Measurements from ENCODE around the gene FCER1G. TPM values are rescaled to one million over a fixed set of nuclear protein-coding genes. Genes with fewer than 3 reads are reported as not detected.

Gene FCER1G
- total RNA-seq, 1 experiment from 2014 or later: 0.77 TPM

DNA sequence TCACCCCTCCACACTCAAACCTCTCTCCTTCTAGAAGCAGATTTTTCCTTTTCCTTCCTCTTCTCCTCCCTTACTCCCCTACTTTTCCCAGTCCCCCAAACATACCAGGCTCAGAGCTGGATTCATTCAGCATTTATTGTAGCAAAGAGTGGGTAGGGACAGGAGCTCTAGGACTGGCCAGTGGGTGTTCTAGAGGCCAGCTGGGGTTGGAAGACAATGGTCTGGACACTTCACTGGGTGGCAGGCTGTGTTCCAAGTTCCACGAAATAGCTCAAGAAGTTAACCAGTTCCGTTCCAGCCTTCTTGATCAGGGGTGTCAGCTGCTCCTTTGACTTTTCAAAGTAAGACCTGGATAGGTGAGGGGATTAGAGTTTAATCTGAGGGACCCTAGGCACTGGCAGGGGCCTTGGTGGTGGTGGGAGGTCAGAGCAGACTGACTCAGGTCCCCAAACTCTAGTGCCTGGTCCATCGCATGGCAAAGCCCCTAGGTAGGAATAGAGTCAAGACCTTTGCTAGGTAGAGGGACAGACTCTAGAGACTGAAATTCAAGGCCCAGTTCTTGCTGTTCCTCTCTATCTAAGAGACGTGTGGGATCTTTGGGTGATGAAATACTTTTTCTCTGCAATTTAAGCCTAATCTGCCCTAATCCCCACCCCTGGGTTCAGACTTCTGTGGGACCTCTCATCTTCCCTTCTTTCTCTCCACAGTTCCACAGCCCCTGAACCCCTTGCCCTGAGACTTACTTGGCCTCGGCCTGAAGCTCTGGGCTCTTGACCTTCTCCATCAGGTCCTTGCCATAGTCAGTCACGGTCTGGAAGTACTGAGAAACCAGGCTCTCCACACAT is 7.3 kb downstream of the FCER1G start:
- Histone ChIP-seq H3K27me3 (ENCODE audit: control insufficient read depth, insufficient read depth, low read length) (no peaks in the 10 kb centered on the region), H3K4me1 (ENCODE audit: control insufficient read depth, insufficient read depth, low read length) (peaks cover 15% of the 10 kb centered on the region), H3K27ac (ENCODE audit: low read length) (no peak overlapping the region), H3K4me3 (ENCODE audit: low read depth in 2 of 2, low read length in 2 of 2) (no peak overlapping the region), H3K9me3 (ENCODE audit: control insufficient read depth, insufficient read depth, low read depth, low read length) (no peaks in the 10 kb centered on the region), H3K36me3 (ENCODE audit: control insufficient read depth, insufficient read depth, low read length) (peaks cover 2% of the 10 kb centered on the region; the same call in 1 of the 2 replicates)
- ATAC-seq: no peak
- no peak for TF ChIP-seq SIN3A (IDR thresholded peaks at IDR 0.05; ENCODE audit: borderline replicate concordance, insufficient read depth, low read depth, low read length)
- TF ChIP-seq, protein P1, sequence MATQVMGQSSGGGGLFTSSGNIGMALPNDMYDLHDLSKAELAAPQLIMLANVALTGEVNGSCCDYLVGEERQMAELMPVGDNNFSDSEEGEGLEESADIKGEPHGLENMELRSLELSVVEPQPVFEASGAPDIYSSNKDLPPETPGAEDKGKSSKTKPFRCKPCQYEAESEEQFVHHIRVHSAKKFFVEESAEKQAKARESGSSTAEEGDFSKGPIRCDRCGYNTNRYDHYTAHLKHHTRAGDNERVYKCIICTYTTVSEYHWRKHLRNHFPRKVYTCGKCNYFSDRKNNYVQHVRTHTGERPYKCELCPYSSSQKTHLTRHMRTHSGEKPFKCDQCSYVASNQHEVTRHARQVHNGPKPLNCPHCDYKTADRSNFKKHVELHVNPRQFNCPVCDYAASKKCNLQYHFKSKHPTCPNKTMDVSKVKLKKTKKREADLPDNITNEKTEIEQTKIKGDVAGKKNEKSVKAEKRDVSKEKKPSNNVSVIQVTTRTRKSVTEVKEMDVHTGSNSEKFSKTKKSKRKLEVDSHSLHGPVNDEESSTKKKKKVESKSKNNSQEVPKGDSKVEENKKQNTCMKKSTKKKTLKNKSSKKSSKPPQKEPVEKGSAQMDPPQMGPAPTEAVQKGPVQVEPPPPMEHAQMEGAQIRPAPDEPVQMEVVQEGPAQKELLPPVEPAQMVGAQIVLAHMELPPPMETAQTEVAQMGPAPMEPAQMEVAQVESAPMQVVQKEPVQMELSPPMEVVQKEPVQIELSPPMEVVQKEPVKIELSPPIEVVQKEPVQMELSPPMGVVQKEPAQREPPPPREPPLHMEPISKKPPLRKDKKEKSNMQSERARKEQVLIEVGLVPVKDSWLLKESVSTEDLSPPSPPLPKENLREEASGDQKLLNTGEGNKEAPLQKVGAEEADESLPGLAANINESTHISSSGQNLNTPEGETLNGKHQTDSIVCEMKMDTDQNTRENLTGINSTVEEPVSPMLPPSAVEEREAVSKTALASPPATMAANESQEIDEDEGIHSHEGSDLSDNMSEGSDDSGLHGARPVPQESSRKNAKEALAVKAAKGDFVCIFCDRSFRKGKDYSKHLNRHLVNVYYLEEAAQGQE (IDR thresholded peaks at IDR 0.05; ENCODE audit: insufficient read depth in 1 of 2, low read depth in 2 of 2, low read length in 1 of 2): no peak
- TF ChIP-seq POLR2AphosphoS5 (IDR thresholded peaks at IDR 0.05; ENCODE audit: low read depth, low read length): no peak
- TF ChIP-seq, protein P2, sequence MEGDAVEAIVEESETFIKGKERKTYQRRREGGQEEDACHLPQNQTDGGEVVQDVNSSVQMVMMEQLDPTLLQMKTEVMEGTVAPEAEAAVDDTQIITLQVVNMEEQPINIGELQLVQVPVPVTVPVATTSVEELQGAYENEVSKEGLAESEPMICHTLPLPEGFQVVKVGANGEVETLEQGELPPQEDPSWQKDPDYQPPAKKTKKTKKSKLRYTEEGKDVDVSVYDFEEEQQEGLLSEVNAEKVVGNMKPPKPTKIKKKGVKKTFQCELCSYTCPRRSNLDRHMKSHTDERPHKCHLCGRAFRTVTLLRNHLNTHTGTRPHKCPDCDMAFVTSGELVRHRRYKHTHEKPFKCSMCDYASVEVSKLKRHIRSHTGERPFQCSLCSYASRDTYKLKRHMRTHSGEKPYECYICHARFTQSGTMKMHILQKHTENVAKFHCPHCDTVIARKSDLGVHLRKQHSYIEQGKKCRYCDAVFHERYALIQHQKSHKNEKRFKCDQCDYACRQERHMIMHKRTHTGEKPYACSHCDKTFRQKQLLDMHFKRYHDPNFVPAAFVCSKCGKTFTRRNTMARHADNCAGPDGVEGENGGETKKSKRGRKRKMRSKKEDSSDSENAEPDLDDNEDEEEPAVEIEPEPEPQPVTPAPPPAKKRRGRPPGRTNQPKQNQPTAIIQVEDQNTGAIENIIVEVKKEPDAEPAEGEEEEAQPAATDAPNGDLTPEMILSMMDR (IDR thresholded peaks at IDR 0.05): no peak
- no peak for TF ChIP-seq TCF7L2 (IDR thresholded peaks at IDR 0.05; ENCODE audit: low read depth, low read length)
- intact Hi-C loops (cut with micrococcal nuclease; ENCODE audit: unreplicated experiment) (no loop called here), in situ Hi-C loops (cut with HindIII; ENCODE audit: low pct_unique_long_range_greater_than_20kb, low sequenced_read_pairs) (loop anchor here (25.0 kb wide), 1 partner anchor 165 kb away; no protein-coding TSS in a partner anchor)
- BruUV-seq (replicated peaks): no TSS peak
- DNase-seq (ENCODE audit: low read depth, low spot score): no peak
- ChIA-PET POLR2A (interaction anchor here (0.5 kb wide), 1 partner anchor 779 kb away, joined by 18 read pairs; no protein-coding TSS in a partner anchor), CTCF (no interaction called here)

DNA sequence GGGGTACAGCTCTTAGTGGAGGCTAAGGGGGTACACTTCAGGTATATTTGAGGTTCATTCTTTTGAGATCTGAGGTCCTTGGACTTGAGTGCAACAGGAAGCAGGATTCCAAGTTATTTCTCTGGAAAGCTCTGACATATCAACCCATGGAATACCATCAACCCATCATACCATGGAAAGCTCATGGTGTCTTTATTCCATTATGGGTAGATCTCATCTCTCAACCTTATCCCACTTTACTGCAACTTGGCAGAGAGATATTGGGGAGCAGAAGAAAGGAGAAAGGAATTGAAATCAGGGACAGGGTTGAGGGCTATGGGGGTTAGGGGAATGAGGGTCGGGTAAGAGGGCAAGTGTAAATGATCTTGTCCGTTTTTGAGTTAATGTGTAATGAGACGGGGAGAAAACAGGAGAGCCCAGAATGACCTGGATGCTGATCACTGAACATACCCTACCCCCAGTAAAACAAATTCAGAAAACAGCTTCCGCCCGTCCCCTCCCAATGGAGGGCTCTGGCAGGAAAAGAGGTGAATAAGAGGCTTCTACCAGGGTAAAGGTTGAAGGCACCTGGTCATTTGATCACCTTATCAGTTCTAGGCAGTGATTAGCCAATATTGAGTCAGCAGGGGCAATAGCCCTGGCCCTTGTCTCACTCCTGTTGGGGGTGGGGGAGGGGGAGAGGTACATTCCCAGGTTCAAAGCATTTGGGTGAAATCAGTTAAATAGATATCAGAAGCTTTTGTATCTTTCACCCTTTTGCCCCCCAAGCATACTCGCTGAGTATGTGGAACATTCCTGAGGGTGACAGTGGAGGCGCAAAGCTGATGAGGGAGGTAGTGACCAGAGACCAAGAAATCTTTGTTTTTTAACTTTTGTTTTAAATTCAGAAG is 9.0 kb downstream of the FCER1G start:
- H3K9me3 ChIP-seq (ENCODE audit: control insufficient read depth, insufficient read depth, low read depth, low read length): no peaks in the 10 kb centered on the region
- H3K27me3 ChIP-seq (ENCODE audit: control insufficient read depth, insufficient read depth, low read length): no peaks in the 10 kb centered on the region
- intact Hi-C loops (cut with micrococcal nuclease; ENCODE audit: unreplicated experiment): no loop called here
- H3K4me1 ChIP-seq (ENCODE audit: control insufficient read depth, insufficient read depth, low read length): peaks cover 19% of the 10 kb centered on the region
- BruUV-seq (replicated peaks): no TSS peak
- ChIA-PET CTCF (no interaction called here), POLR2A (interaction anchor here (1.6 kb wide), 1 partner anchor 22 kb away, joined by 11 read pairs; the partner anchor contains the start of gene NDUFS2)
- H3K4me3 ChIP-seq (ENCODE audit: low read depth in 2 of 2, low read length in 2 of 2): no peak overlapping the region
- no peak overlapping the region for H3K27ac ChIP-seq (ENCODE audit: low read length)
- TF ChIP-seq, protein P2 (IDR thresholded peaks at IDR 0.05): no peak
- TF ChIP-seq SIN3A (IDR thresholded peaks at IDR 0.05; ENCODE audit: borderline replicate concordance, insufficient read depth, low read depth, low read length) (no peak), POLR2AphosphoS5 (IDR thresholded peaks at IDR 0.05; ENCODE audit: low read depth, low read length) (no peak), TCF7L2 (IDR thresholded peaks at IDR 0.05; ENCODE audit: low read depth, low read length) (no peak)
- TF ChIP-seq, protein P1 (IDR thresholded peaks at IDR 0.05; ENCODE audit: insufficient read depth in 1 of 2, low read depth in 2 of 2, low read length in 1 of 2): no peak
- ATAC-seq: no peak
- H3K36me3 ChIP-seq (ENCODE audit: control insufficient read depth, insufficient read depth, low read length): peaks cover 2% of the 10 kb centered on the region; the same call in 1 of the 2 replicates
- in situ Hi-C loops (cut with HindIII; ENCODE audit: low pct_unique_long_range_greater_than_20kb, low sequenced_read_pairs): loop anchor here (25.0 kb wide), 1 partner anchor 163 kb away; no protein-coding TSS in a partner anchor
- DNase-seq (ENCODE audit: low read depth, low spot score): no peak
